ENCODE results near the gene CASP9.

CASP9 gene

GRCh38 chr1:15446212-15446611 is 77.8 kb downstream of the CASP9 start:
- Histone ChIP-seq H3K4me3 (replicated peaks; ENCODE audit: insufficient read depth, low read length) (no peak overlapping the region), H3K27ac (replicated peaks) (no peak overlapping the region)
- TF ChIP-seq SPI1 (IDR thresholded peaks at IDR 0.05; ENCODE audit: borderline replicate concordance, low read depth), result no peak
- no peak for TF ChIP-seq GABPA (IDR thresholded peaks at IDR 0.05; ENCODE audit: low read depth)
- no peak for TF ChIP-seq REST (IDR thresholded peaks at IDR 0.05; ENCODE audit: insufficient replicate concordance, low read depth)
- TF ChIP-seq POLR2AphosphoS5 (IDR thresholded peaks at IDR 0.05; ENCODE audit: low read depth), result no peak
- TF ChIP-seq CTCF (IDR thresholded peaks at IDR 0.05; ENCODE audit: insufficient read depth, low read length), result no peak

GRCh38 chr1:15445390-15446122 is 78.5 kb downstream of the CASP9 start:
- DNase-seq (ENCODE audit: low read depth in 1 of 2, low spot score in 1 of 2), result no peak
- no peak overlapping the region for H3K27ac ChIP-seq (replicated peaks)
- no peak for TF ChIP-seq REST (IDR thresholded peaks at IDR 0.05; ENCODE audit: insufficient replicate concordance, low read depth)
- no peak for TF ChIP-seq CTCF (IDR thresholded peaks at IDR 0.05; ENCODE audit: insufficient read depth, low read length)
- no peak for TF ChIP-seq GABPA (IDR thresholded peaks at IDR 0.05; ENCODE audit: low read depth)
- no peak for TF ChIP-seq POLR2AphosphoS5 (IDR thresholded peaks at IDR 0.05; ENCODE audit: low read depth)
- TF ChIP-seq SPI1 (IDR thresholded peaks at IDR 0.05; ENCODE audit: borderline replicate concordance, low read depth), result no peak

More at GRCh38 chr1:15446212-15446611, 77.8 kb downstream of the CASP9 start:
- no peak for DNase-seq (ENCODE audit: low read depth in 1 of 2, low spot score in 1 of 2)
- H3K27me3 ChIP-seq (ENCODE audit: insufficient read depth, poor library complexity, severe bottlenecking), result peaks cover 6% of the 10 kb centered on the region

GRCh38 chr1:15444468-15445389 is 79.3 kb downstream of the CASP9 start:
- no peak overlapping the region for H3K27ac ChIP-seq (replicated peaks)
- DNase-seq (ENCODE audit: low read depth in 1 of 2, low spot score in 1 of 2), result no peak
- H3K27me3 ChIP-seq (ENCODE audit: insufficient read depth, poor library complexity, severe bottlenecking), result peaks cover 6% of the 10 kb centered on the region
- no peak overlapping the region for H3K4me3 ChIP-seq (replicated peaks; ENCODE audit: insufficient read depth, low read length)
- TF ChIP-seq POLR2AphosphoS5 (IDR thresholded peaks at IDR 0.05; ENCODE audit: low read depth) (no peak), GABPA (IDR thresholded peaks at IDR 0.05; ENCODE audit: low read depth) (no peak), CTCF (IDR thresholded peaks at IDR 0.05; ENCODE audit: insufficient read depth, low read length) (no peak), REST (IDR thresholded peaks at IDR 0.05; ENCODE audit: insufficient replicate concordance, low read depth) (no peak), SPI1 (IDR thresholded peaks at IDR 0.05; ENCODE audit: borderline replicate concordance, low read depth) (no peak)

More at GRCh38 chr1:15445390-15446122, 78.5 kb downstream of the CASP9 start:
- peaks cover 6% of the 10 kb centered on the region for H3K27me3 ChIP-seq (ENCODE audit: insufficient read depth, poor library complexity, severe bottlenecking)
- no peak overlapping the region for H3K4me3 ChIP-seq (replicated peaks; ENCODE audit: insufficient read depth, low read length)

Data from HL-60 (cell line).